NCI-H1694 treated with DMSO at 0.1 percent for 48 hours (cell line): ENCODE measurements around the gene TRIM8.
"Not testable (repeated sequence)": the region's sequence is repeated elsewhere in the genome, so short reads cannot be mapped to it uniquely, and the experiment has no call there.

Source experiments
- DNase-seq: peaks from one replicate; lab custom pipeline; 2025; lab: John Stamatoyannopoulos, UW

TRIM8 gene

GRCh38 chr10:102650655-102651454 is 6.6 kb downstream of the TRIM8 start:
- DNase-seq, result no peak

GRCh38 chr10:102651455-102652169 is 7.3 kb downstream of the TRIM8 start:
- DNase-seq, result no peak

GRCh38 chr10:102652170-102652916 is 8.1 kb downstream of the TRIM8 start:
- no peak for DNase-seq

- no peak for DNase-seq
These were observed 8.8 kb downstream of the TRIM8 start for GRCh38 chr10:102653060-102653459.

- no peak for DNase-seq
These were observed 10.3 kb downstream of the TRIM8 start for GRCh38 chr10:102654566-102654965.

- no peak for DNase-seq
These were observed 10.7 kb downstream of the TRIM8 start for GRCh38 chr10:102654969-102655368.

GRCh38 chr10:102656026-102656425 is 11.7 kb downstream of the TRIM8 start:
- DNase-seq, result no peak

- no peak for DNase-seq
These were observed 12.6 kb downstream of the TRIM8 start for GRCh38 chr10:102656791-102657371.

GRCh38 chr10:102657451-102657850 is 13.2 kb downstream of the TRIM8 start:
- DNase-seq, result no peak

GRCh38 chr10:102657984-102658724 is 13.9 kb downstream of the TRIM8 start:
- no peak for DNase-seq

GRCh38 chr10:102658802-102659201 is 14.5 kb downstream of the TRIM8 start:
- no peak for DNase-seq

GRCh38 chr10:102660888-102661657 is 16.8 kb downstream of the TRIM8 start:
- DNase-seq, result peak; percentile 44

- DNase-seq, result no peak
These were observed 17.4 kb downstream of the TRIM8 start for GRCh38 chr10:102661658-102662028.

GRCh38 chr10:102665904-102666509 is 21.7 kb downstream of the TRIM8 start:
- no peak for DNase-seq

- DNase-seq, result not testable (repeated sequence)
These were observed 23.1 kb downstream of the TRIM8 start for GRCh38 chr10:102667411-102667810.

GRCh38 chr10:102668326-102669107 is 24.2 kb downstream of the TRIM8 start:
- DNase-seq, result peak; percentile 75

GRCh38 chr10:102669206-102670064 is 25.2 kb downstream of the TRIM8 start:
- peak; percentile 34 for DNase-seq

GRCh38 chr10:102670065-102670670 is 25.9 kb downstream of the TRIM8 start:
- DNase-seq, result no peak
